Kidney glomerular epithelial cell (primary cell): ENCODE results near the gene COLQ.
"Not testable (repeated sequence)": the region's sequence is repeated elsewhere in the genome, so short reads cannot be mapped to it uniquely, and the experiment has no call there.

Experiments
- DNase-seq: peaks from one replicate; lab custom pipeline; 2025; lab: John Stamatoyannopoulos, UW

The COLQ gene

GRCh38 chr3:15490158-15490557, 31.3 kb downstream of the COLQ start:
- no peak for DNase-seq

DNA sequence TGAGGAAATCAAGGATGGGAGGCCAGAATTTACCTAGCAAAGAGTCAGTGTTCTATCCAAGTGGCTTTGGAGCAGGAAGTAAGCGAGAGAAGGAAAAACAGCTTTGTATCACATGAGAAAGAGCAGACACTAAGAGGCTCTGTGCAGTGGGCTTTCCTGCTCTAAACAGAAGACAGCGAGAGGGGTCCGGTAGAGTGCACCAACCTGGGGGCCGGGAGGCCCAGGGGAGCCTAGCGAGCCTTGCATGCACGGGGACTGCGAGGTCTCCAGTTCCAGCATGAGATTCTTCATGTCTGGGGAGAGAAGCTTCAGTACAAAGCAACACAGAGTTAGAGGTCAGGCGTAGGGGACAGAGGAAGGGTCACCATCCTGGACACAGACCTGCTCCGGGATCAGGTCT, 33.5 kb downstream of the COLQ start:
- DNase-seq, result no peak

GRCh38 chr3:15486979-15487378, 34.5 kb downstream of the COLQ start:
- no peak for DNase-seq

GRCh38 chr3:15486020-15486419, 35.5 kb downstream of the COLQ start:
- DNase-seq, result no peak

DNA sequence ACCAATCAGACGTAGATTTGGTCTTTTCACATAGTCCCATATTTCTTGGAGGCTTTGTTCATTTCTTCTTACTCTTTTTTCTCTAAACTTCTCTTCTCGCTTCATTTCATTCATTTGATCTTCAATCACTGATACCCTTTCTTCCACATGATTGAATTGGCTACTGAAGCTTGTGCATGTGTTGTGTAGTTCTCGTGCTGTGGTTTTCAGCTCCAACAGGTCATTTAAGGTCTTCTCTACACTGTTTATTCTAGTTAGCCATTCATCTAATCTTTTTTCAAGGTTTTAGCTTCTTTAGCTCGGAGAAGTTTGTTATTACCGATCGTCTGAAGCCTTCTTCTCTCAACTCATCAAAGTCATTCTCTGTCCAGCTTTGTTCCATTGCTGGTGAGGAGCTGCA, 37.0 kb downstream of the COLQ start:
- not testable (repeated sequence) for DNase-seq

DNA sequence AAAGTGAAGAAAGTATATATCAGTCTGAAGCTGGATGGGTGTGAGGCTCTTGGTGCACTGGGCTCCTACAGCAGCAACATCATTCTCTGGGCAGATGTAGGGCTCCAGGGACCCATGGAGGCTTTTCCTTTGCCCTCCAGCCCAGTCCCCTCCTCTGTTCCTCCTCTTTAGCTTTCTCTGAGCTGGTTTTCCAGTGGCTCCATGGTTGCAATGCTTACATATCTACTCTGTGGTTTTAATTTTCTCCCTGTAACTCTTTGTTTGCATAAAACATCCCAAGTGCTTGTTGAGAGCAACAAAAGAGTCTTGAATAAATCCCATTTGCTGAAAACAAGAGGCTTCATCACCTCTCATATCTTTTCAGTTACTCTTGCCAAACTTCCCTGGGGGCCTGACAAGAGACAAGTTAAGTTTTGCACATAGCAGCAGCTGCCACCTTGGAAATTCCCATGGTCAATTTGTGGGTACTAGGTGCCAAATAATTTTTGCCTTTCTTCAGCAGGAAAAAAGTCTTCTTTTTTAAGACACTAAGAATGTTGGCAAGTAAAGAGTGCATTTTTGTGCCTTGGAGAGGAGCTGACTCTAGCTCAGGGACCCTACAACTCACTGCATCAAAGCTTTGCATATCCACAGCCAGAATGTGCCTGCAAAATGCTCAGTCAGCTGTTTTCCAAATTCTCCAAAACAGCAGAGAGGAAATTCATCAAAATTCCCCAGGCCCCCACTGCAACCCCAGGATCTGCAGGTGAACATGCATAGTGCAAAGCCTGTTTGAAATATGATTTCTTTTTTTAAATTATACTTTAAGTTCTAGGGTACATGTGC, 41.9 kb downstream of the COLQ start:
- DNase-seq, result no peak

DNA sequence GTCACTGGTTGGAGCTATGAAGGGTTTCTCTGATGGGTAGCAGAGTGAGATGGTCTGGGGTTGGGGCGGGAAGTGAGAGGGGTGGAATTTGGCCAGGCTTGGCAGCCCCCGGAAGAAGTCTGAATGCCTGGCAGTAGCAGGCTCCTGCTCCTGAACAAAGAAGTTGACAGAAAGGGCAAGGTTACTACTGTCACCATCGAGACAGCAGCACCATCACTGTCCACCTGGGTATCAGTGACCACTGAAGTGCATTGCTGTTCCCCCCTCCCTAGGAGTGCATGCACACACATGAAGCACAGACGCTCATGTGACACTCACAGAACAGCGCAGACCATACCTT, 42.9 kb downstream of the COLQ start:
- no peak for DNase-seq

GRCh38 chr3:15477951-15478639, 43.4 kb downstream of the COLQ start:
- no peak for DNase-seq

GRCh38 chr3:15476378-15476777, 45.1 kb downstream of the COLQ start:
- no peak for DNase-seq

- DNase-seq, result no peak
Observed at GRCh38 chr3:15475161-15475560, 46.3 kb downstream of the COLQ start.

- DNase-seq, result no peak
Observed at GRCh38 chr3:15471861-15472260, 49.6 kb downstream of the COLQ start.

DNA sequence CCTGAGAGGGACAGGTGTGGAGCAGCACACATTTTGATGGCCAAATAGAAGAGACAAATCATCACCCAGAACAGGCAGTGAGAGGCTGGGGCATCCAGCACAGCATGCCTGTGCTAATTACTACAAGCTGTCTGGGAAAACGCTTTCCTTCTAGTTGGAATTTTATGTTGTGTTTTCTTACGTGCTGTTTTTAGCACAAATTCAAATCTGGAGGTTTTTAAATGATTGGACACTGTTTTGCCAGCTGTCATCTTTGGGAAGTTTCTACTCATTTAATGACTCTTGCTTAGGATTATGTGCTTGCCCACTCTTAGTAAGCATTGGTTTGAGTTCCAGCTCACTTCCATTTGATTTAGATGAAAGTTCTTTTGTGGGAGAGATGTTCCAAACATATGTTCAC, 50.7 kb downstream of the COLQ start:
- DNase-seq, result no peak

GRCh38 chr3:15470261-15470660, 51.2 kb downstream of the COLQ start:
- DNase-seq, result no peak

GRCh38 chr3:15467227-15468181, 54.0 kb downstream of the COLQ start:
- DNase-seq, result no peak

DNA sequence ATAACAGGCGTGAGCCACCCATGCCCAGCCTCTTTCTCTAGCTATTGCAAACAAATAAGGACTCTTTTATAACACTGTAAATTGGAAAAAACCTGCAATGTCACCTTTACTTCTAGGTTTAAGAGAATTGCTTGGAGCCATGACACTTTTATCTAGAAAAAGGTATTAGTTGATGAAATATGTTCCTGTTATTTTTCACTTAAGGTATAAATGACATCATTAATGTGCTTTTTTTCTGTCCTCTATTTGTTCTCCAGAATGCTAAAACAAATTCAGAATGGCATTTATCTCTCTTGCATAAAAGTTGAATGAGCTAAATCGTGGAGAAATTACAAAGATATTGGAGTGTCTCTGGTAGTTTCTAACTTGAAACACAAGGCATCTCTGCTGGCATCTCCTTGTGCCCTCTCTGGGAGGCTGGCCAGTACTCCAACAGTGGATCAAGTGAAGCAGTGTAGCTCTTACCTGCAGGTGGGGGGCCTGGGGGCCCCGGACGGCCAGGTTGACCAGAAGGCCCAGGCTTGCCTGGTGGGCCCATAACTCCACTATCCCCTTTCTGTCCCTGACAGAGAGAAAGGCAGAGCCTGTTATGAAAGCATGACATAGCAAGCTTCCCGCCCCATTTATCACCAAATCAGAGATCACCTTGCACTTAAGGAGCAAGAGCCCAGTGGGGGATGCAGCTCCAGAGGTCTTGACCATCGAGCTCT, 55.5 kb downstream of the COLQ start:
- DNase-seq, result no peak

GRCh38 chr3:15462451-15462850, 59.1 kb downstream of the COLQ start:
- DNase-seq, result no peak

DNA sequence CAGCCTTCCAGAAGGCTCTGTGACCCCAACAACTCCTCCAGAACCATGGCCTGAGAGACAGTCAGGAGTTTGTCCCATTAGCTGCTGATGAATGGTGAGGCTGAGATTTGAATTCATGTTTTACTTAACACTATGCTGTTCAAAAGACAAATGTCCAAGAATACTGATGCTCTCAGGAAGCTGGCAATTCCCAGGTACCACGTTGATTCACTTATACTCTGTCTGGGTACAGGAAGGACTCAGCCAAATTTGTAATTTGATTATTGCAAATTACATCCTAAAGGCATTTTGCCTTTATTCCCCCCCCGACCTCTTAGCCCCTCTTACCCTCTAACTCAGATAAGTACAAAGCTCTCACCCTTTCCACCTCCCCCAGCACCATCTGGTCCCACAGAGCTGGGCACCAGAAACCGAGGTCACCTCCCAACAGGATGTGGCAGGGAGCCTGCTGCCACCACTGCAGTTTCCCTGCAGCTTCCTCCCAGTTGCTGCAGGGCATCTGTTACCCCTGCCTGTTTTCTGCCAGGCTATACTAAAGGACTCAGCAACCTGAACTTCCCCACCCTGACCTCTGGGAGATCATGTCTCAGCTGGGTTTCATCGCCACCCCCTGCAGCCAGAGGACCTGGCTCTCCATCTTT, 60.5 kb downstream of the COLQ start:
- DNase-seq, result no peak

DNA sequence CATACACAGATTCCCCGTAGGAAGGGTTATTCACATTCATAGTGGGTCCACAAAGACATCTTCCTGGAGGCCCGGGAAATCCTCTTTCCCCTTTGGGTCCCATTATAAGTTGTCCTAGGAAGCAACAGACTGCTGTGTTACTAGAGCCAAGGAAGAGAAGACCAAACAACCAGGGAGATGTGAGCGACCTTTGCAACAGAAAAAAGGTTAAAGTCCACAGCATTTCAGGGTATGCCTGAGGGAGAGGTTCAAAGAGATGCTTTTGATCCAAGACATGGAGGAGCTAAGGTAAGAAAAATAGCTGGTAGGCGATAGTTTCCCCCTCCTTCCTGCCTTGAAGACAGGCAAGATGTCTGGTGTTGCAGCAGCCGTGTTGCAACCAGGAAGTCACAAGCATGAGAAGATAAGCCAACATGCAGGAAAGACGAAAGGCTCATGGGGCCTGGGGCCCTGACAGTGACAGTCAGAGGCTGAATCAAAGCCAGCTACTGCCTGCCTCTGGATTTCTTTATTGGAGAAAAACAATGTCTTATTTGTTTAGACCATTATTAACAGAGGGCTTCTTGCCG, 63.2 kb downstream of the COLQ start:
- DNase-seq, result no peak

DNA sequence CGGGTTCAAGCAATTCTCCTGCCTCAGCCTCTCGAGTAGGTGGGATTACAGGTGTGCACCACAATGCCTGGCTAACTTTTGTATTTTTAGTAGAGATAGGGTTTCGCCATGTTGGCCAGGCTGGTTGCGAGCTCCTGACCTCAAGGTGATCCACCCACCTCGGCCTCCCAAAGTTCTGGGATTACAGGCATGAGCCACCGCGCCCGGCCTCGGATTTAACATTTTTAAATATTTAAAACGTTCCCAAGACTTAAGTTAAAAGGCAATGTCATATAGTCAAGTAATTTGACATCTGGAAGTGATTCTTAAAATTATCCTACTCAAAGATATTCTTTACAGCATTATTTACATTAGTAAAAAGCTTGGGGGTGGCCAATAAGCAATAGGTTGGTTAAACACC, 64.6 kb downstream of the COLQ start:
- not testable (repeated sequence) for DNase-seq

DNA sequence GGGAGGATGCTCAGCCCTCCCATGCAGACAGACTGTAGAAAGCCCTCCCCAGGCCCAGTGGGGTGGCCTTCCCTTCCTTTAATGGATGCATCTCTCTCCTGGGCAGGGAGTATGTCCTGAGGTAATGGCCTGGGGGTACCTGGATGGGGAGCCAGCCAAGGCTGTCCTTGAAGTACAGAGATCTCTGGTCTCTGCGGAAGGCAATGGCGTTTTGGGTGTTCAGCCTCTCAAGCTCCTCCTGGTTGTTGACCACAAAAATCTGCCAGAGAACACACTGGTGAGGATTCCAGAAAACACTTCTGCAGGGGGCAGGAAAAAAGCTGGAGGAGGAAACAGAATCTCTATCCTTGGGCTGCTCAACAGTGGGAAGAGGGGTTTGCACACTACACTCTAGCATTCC, 65.2 kb downstream of the COLQ start:
- no peak for DNase-seq

GRCh38 chr3:15455756-15456155, 65.8 kb downstream of the COLQ start:
- no peak for DNase-seq
